Endothelial cell of coronary artery (primary cell): ENCODE data around the gene CLDN18. TPM values are rescaled to one million over a fixed set of nuclear protein-coding genes. Genes with fewer than 3 reads are reported as not detected.

Experiments used
- total RNA-seq: library from RNA; depleted of rRNA; stranded (reverse); fragments of >200 nt; gene quantifications from 2 replicates; pipeline ENCODE4 v1.2.3, GENCODE V29; 2014

CLDN18 gene
- not detected in 2 replicates for total RNA-seq

GRCh38 chr3:138009476-138010272, at the start of gene CLDN18:
CLDN18 (plus strand) TSS chr3:138010165; CDS start chr3:138010226, 61 bp downstream.

Other genes with a start within 250 kb of the CLDN18 start
- gene SOX14, start 245.8 kb upstream of the CLDN18 start, total RNA-seq, result not detected in 2 replicates
- gene DZIP1L, start 105.4 kb downstream of the CLDN18 start, total RNA-seq, result 5.9 and 15.2 TPM in 2 replicates
- gene A4GNT, start 122.2 kb downstream of the CLDN18 start, total RNA-seq, result not detected in 2 replicates
- gene DBR1, start 164.8 kb downstream of the CLDN18 start, total RNA-seq, result 15.0 and 19.4 TPM in 2 replicates
- 38.1 and 55.7 TPM in 2 replicates for gene ARMC8, start 177.1 kb downstream of the CLDN18 start, total RNA-seq